GM12891 (cell line): ENCODE results near the gene SLC25A46.

Experiments used
- PAX5 ChIP-seq: IDR thresholded peaks from 2 replicates; pipeline ENCODE4 v1.6.1; 2011; ENCODE audit warnings: low read length, moderate library complexity, mild to moderate bottlenecking; ENCODE audit not compliant: insufficient read depth, severe bottlenecking
- POLR2A ChIP-seq: IDR thresholded peaks from 2 replicates; pipeline ENCODE4 v1.6.1; 2011; ENCODE audit warnings: low read depth, low read length, control low read depth
- POLR2AphosphoS5 ChIP-seq: IDR thresholded peaks from 2 replicates; pipeline ENCODE4 v1.6.1; 2011; ENCODE audit warnings: low read depth, low read length, control low read depth
- SPI1 ChIP-seq: IDR thresholded peaks from 2 replicates; pipeline ENCODE4 v1.6.1; 2011; ENCODE audit warnings: low read depth, low read length, control low read depth
- TAF1 ChIP-seq: IDR thresholded peaks from 2 replicates; pipeline ENCODE4 v1.6.1; 2011; ENCODE audit warnings: low read depth, low read length, control low read depth

GRCh38 chr5:110757118-110757729 is 18.4 kb downstream of the SLC25A46 start:
- no peak for TF ChIP-seq PAX5
- TF ChIP-seq POLR2A: no peak
- no peak for TF ChIP-seq TAF1
- TF ChIP-seq POLR2AphosphoS5: no peak
- no peak for TF ChIP-seq SPI1
